Activated CD4-positive, CD25-positive, alpha-beta regulatory T cell treated with anti-CD3 and anti-CD28 coated beads, Interleukin-2, amount 50 U/mL, for 16 hours (primary cell): ENCODE measurements around the gene FADS2.
"Not testable (repeated sequence)": the region's sequence is repeated elsewhere in the genome, so short reads cannot be mapped to it uniquely, and the experiment has no call there.

Experiments
- DNase-seq: peaks from one replicate; pipeline ENCODE4 v3.0.0-alpha.2; 2020; ENCODE audit warnings: low read depth, low spot score

FADS2 gene

DNA sequence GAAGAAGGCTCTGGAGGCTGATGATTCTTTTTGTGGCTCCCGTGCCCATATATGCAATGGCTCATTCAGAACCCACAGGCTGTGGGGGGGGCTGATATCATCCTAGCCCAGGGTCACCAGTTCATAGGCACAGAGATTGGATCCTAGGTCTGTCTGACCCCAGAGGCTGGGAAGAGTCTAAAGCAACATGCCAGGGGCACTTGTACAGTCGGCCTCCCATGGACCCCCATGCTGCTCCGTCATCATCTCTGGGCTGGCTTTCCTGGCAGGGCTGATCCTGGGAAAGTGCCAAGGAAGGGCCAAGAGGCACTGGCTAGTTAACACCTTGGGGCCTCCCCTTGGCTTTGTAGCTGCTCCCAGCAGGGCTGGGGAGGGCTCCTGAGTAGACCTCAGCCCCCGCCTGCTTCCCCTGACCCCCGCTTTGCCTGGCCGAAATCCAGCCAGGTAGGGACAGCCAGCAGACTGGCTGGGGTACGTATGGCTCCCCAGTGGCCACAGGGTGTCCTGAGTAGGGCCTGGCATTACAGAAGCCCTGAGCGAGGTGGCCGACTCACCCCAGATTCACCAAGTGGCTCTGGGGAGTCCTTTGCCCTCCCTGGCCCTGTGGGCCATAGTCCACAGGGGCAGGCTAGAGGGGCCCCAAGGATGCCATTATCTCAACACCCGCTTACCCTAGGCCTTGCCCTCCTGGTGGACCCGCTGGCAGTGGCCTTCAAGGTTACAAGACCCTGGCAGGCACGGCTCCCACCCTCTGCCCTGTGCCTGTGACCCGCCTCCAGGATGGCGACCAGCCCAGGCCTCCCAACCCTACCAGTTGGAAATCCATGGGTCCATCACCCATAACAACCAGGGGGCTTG lies 40.7 kb downstream of the FADS2 start:
- no peak for DNase-seq

DNA sequence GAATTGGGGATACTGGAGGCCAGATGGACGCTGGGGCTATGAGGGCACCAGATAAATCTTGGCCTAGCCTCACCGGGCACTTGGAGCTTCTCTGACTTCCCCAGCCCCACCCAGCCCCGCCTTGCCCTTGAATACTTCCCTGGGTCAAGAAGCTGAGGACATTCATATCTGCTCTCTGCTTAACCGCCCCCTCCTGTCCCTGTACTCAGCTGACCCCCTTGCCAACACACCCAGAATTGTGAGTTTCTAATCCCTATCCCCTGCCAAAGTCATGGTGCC lies 41.3 kb downstream of the FADS2 start:
- DNase-seq, result no peak

DNA sequence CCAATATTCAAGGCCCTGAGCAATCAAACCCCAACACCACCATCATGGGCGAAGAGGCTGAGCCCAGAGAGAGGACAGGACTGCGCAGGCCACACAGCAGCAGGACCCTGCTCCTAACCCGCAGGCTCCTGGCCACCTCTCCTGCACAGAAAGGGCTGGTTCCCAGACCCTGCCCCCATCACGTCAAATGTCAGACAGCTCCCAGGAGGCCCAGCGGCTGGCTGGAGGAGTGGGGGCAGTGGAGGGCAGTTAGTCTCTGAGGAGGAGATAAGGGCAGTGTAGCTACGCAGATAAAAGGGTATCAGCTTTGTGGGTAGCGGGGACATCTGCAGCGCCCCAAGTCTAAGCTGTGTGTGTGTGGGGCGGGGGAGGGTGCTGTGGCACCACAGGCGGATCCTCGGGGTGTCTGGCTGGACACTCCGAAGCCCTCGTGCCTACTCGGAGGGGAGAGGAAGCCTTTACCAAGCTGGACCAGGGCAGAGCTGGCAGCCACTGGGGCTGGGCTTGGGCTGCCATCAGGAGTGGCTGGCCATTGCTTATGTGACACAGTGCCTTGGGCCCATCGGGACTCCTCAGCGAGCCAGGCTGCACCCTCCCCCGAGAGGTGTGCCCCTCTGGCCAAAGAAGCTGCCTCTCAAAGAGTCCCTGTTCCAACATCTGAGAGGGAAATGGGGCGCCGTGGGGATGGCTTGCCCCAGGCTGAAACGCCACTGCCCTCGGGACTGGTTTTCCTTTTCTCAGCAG lies 41.8 kb downstream of the FADS2 start:
- no peak for DNase-seq

DNA sequence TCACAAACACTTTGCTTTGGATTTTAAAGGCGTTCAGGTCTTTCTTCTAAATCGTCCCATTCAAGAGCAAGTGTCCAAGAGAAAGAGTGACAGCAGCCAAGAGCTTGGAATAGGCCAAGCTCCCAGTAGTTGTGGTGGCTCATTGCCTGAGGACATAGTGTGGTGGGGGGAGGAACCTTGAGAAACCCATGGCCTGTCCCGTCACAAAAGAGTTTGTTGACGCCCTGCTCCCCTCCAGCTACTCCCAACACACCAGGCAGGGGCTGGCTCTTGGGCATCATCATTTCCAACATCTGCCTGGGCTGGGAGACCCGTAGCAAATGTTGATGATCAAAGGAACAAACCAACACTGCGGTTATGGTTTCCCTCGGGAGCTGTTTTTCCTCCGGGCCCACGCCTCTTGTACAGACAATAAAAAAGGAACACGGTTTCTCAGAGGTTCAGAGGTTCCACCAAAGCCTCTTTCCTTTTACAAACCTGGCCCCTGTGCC lies 42.5 kb downstream of the FADS2 start:
- DNase-seq, result no peak

GRCh38 chr11:61871158-61871597 lies 43.1 kb downstream of the FADS2 start:
- DNase-seq, result no peak

- no peak for DNase-seq
Observed at GRCh38 chr11:61872935-61873565, 45.0 kb downstream of the FADS2 start.

DNA sequence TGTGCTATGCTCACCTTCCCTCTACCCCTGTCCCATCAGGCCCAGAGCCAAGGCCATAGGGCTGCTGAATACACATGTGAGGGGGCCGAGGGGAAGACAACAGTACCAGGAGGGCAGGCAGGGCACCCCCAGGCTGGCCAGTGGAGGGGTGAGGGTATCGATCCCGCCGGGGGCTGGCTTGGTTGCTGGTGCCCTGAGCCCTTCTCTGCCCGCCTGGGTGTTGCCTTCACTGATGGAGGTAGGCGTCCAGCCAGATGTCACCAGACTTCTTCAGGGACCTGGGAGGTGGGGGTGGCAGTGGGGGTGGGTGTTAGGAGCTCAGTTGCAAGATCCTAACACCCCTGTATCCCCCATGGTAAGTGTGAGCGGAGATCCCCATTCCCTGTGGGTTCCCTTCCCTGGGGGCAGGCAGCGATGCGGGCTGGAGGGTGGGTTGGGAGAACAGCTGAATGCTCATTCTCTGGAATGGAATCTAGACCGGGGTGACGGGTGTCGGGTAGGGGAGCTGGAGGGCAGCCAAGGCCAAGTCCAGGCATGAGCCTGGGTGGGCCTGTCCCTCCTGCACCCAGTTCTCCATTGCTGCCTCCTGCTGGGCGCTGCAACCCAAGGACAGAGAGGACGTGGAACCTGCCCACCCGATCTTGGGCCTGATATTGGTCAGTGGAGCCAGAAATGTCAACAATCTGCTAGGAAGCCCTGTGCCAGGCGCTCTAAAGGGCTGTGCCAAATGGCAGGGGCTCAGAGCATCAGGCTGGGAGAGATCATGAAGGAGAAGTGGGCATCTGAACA lies 45.7 kb downstream of the FADS2 start:
- DNase-seq, result no peak

- DNase-seq, result no peak
Observed at GRCh38 chr11:61874377-61874809, 46.3 kb downstream of the FADS2 start.

- no peak for DNase-seq
Observed at GRCh38 chr11:61874853-61875252, 46.8 kb downstream of the FADS2 start.

DNA sequence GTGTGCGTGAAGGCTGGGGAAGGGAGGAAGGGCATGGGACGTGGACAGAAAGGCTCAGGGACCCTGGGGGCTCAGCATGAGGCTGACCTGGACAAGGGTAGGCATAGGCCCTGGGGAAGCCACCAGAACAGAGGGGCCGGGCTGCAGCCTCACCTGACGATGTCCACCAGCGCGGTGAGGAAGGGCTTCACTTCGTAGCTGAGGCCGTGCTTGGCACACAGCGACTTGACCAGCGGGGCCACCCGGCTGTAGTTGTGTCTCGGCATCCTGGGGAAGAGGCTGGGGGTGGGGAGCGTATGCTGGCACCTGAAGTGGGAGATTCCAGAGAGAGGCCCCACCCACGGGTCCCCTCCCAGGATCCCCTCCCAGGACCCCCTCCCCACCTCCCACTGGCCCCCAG lies 47.6 kb downstream of the FADS2 start:
- DNase-seq, result no peak

GRCh38 chr11:61879152-61879551 lies 51.1 kb downstream of the FADS2 start:
- no peak for DNase-seq

DNA sequence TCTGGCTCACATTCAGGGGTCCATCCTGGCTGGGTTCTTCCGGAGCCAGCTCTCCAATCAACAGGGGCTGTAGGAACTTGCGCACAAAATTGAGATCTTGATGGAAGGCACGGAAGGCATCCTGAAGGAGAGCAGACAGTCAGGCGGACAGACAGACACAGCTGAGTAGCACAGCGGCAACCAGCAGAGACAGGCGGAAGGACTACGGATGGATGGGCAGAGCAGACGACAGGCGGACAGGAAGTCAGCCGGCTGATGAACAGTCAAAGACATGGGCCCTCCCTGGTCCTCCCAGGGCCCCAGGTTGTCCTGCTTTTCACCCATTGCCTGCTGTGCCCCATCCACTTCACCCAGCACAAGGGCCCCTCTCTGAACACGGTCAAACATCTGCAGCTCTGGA lies 51.9 kb downstream of the FADS2 start:
- no peak for DNase-seq

GRCh38 chr11:61880454-61880853 lies 52.4 kb downstream of the FADS2 start:
- DNase-seq, result no peak

DNA sequence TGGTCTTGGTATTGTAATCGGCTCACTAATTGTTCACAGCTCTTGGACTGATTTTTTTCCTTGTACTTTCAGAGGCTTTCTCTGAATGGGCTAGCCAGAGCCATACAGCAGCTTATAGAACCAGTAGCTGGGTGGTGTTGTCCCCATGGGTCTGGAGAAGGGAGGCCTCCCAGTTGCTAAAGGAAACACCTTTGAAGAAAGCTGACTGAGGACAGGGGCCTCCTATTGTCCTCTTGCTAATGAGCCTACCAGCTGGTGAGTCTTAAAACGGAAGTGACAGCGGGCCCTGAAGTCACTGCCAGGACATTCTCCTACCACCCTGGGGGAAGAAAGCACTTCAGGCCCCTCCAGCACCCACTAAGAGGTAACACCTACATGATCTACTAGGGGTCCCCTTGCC lies 53.3 kb downstream of the FADS2 start:
- no peak for DNase-seq

DNA sequence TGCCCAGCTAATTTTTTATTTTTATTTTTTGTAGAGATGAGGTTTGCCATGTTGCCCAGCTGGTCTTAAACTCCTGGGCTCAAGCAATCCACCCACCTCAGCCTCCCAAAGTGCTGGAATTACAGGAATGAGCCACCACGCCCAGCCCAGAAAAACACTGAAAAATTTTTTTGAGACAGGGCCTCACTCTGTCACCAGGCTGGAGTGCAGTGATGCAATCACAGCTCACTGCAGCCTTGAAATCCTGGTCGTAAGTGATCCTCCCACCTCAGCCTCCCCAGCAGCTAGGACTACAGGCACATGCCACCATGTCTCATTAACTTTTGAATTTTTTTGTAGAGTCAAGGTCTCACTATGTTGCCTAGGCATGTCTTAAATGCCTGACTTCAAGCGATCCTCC lies 54.2 kb downstream of the FADS2 start:
- DNase-seq, result not testable (repeated sequence)

GRCh38 chr11:61882879-61883278 lies 54.8 kb downstream of the FADS2 start:
- DNase-seq, result no peak

DNA sequence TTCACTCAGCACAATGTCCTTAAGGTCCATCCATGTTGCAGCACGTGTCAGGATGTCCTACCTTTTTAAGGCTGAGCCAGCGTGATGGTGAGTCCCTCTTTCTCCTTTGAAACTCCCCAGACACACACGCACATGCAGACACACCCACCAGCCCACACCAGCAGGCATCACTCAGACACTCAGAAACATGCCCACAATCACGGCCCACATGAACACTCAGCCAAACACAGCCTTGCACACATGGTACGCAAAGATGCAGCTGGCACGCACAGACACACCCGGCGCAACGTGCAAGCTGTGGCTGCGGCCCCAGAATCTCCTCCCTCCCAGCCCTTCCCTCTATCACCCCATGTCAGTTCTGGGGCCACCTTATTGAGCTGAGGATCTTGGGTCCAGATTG lies 55.2 kb downstream of the FADS2 start:
- DNase-seq, result no peak

GRCh38 chr11:61883947-61884346 lies 55.8 kb downstream of the FADS2 start:
- no peak for DNase-seq

- DNase-seq, result no peak
Observed at GRCh38 chr11:61885166-61885778, 57.2 kb downstream of the FADS2 start.

DNA sequence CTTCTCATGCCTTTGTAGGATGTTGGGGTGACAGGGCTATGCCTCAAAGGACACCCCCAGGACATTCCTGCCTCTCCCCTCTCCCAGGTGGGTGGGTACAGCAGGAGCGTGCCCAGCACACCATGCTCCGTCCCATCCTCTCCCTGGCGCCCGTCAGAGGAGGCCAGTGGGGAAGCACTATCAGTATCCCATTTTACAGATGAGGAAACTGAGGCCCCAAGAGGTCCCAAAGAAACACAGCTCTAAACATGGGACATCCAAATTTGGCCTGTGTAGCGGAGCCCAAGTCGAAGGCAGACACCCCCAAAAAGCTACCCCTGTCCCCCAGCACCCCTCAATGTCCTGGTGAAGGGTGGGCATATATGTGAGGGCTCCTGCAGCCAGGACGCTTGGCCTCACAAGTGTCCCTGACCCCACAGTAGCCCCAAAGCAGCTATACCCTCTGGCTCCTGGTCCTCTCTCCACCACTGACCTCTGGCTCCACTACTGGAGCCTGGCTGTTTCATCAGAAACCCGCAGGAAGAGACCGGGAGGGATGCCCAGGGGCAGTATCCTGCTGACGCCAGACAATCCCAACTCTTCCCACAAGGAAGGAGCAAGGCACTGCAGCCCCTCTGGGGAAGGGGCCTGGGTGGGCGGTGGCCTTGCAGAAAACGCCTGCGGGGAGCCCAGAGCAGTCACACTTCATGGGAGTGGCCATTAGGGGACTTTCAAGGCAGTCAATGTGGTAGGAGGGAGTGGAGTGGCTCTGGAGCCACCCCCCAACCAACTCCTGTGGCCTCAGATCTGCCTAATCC lies 57.9 kb downstream of the FADS2 start:
- no peak for DNase-seq
